Activated CD8-positive, alpha-beta memory T cell treated with anti-CD3 and anti-CD28 coated beads, Interleukin-2, amount 50 U/mL, for 1 hour (primary cell): Measurements from ENCODE around the gene AREG.

Source experiments
- DNase-seq: peaks from one replicate; pipeline ENCODE4 v3.0.0-alpha.2; 2020; ENCODE audit errors: extremely low read depth

AREG gene

DNA sequence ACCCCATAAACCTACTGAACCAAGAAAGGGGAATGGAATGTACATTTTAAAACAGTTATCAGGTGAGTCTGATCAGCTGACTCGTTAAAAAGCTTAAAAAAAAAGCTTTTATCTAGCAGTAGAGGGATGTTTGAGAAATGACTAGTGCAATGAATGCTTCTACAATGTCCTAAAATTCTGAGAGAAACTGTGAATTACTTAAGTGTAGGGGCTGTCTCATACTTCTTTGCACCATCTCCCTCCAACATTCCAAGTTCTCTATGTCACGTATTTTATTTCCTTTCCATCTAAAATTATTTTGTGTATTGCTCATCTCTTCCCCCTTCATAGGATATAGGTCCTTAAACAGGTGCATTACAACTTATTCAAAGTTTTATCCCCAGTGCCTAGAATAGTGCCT lies 11.9 kb upstream of the AREG start:
- no peak for DNase-seq

DNA sequence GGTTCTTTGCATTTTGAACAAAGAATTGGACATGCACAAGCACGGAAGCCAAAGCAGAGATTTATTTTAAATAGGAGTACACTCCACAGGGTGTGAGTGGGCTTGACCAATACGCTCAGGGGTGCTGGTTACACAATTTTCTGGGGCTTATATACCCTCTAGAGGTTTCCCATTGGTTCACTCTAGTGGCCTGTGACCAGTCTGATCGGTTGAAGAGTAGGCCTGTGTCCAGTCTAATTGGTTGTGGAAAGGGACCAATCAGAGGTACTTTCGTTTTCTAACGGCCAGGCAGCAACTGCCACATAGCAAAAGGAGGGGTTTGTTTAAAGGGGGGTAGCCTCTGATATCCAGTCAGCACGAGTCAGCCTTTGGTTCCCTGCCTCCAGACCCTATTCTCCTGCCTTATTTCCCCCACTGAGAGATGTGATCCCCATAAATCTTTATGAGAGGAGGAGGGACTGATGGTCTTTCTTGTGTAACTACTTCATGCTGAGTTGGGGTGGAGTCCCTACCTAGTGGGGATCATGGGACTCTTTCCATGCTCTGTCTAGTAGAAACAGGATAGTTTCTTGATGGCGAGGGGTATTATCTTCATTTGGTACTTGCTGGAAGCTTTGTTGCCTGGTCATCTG lies 11.3 kb upstream of the AREG start:
- no peak for DNase-seq

GRCh38 chr4:74435296-74435695 lies 9.6 kb upstream of the AREG start:
- no peak for DNase-seq

DNA sequence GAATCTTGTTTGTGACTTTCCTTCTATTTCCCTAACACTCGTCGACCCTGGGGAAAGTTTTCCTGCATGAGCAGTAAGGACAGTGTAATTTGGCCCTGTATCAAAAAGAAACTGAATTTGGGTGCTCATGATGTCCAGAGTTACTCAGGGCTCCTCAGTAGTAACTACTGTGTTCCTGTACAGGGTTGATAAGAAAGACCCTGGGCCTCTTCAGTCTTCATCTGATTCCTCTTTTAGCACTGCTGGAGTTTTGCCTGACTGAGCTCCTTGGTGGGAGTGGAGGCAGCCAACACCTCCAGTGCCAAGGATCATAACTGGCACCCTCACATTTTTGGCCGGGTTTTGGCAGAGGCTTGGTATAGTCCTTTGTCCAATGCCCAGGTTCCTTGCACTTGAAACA lies 7.1 kb upstream of the AREG start:
- no peak for DNase-seq

- no peak for DNase-seq
Measured at GRCh38 chr4:74438661-74439060, 6.3 kb upstream of the AREG start.

DNA sequence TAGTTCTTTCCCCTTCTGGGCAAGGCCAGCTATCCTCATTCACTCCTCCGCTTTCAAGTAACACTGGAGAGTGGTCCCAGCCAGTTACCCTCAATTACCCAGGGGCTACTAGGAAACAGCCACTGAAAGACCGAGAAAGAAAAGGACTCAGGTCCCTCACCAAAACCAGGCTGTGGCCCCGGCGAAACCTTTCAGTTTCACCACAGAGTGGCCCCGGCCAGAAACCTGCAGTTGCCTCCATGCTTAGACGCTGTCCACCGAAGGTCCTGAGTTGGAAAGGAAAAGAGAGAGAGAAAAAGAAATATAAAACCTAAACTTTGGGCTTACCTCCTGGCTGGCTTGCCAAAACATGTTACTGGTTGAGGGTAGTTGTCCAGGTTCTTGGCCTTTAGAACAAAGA lies 5.0 kb upstream of the AREG start:
- DNase-seq, result no peak

GRCh38 chr4:74440356-74440755 lies 4.6 kb upstream of the AREG start:
- no peak for DNase-seq

GRCh38 chr4:74441744-74442143 lies 3.2 kb upstream of the AREG start:
- no peak for DNase-seq

DNA sequence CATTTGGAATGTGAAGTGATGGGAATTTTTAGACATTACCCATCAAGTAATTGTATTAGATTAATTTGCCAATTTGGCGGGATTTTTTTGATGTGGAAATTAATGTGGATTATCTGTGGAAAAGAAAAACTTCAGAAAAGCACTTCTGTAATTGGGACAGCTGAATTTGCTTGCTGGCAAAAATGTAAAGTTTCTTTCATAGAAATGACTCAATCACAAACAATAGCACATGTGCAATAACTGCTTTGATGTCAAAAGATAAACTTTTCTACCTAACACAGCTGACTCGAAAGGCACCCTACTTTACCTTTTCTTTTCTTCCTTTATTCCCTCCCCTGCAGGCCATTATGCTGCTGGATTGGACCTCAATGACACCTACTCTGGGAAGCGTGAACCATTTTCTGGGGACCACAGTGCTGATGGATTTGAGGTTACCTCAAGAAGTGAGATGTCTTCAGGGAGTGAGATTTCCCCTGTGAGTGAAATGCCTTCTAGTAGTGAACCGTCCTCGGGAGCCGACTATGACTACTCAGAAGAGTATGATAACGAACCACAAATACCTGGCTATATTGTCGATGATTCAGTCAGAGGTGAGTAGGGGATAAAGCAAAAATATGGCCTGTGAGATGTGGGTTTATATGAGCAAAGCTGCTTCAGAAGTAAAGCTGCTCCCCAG lies 1.4 kb downstream of the AREG start:
- DNase-seq, result no peak

- DNase-seq, result no peak
Measured at GRCh38 chr4:74446896-74447295, 2.0 kb downstream of the AREG start.

DNA sequence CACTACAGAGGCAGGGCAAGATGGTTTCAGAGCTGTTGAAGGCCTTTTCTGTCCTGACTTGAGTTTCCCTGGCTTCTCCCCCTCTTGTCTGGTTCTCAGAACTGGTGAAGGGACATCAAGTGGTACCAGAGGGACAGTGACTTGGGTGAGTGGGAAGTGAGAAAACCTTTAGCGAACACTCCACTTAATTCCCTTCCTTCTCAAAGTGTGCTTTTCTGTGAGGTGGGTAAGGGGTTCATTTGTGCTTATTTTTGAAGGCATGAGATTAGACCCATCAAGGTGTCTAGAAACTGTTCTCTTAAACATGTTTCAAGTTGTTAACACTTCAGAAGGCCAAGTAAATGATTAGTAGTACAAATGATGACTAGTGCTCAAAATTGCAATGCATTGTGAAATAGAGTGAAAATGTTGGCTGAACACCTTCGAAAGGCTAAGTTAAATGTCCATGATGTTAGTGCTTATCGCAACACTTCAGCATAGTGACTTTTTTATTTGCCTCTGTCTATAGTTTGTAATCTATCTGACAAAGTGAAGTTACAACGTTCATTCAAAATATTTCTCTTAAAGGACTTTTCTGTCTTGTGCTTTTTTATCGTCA lies 2.8 kb downstream of the AREG start:
- DNase-seq, result no peak

DNA sequence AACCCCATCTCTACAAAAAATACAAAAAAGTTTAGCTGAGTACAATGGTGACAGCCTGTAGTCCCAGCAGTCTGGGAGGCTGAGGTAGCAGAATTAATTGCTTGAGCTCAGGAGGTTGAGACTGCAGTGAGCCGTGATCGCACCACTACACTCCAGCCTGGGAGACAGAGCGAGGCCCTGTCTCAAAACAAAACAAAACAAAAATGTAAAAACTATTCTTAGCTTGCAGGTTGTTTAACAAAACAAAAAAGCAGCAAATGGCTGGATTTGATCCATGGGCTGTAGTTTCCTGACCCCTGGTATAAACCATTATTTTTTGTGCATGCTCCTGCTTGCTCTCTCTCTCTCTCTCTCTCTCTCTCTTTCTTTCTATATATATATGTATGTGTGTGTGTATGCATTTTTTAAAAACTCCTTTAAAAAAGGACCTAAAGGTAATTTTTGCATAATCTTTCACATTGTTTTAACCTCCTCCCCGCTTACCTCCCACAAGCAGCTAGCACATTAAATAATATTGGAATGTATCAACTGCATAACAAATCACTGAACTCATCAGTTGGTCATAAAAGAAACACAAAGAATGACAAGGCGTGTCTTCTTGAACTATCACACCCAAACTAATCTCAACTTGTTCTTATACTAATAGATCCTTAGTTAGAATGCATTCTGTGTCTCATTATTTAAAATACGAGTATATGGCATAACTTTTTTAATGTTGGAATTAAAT lies 4.8 kb downstream of the AREG start:
- no peak for DNase-seq

DNA sequence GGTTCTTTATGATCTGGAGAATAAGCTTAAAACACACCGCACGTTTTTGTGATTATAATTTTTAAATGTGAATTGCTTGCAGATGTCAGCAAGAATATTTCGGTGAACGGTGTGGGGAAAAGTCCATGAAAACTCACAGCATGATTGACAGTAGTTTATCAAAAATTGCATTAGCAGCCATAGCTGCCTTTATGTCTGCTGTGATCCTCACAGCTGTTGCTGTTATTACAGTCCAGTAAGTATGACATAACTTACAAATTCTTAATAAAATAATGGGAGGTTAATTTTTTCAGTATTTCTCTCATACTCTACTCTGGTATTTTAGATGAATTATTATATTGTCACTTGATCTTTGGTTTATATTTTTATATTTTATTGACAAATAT lies 5.4 kb downstream of the AREG start:
- no peak for DNase-seq

DNA sequence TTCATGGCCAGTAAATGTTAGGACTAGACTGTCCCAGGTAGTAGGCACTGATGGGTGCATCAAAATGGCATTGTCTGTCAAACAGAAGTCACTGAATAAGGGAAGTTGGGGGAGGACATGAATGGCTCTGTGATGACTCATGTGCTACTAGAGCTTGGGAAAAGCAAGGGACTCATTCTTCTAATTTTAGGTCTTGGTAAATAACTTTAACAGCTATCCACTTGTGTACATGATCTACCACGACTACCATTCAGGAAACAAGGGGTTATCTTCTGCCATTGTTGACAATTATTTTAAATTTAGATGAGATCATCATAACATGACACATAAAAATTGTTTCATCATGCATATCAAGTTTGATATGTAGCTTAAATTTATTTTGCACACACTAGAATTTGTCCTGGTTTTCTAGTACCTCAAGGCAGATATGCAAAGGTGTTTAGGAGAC lies 6.3 kb downstream of the AREG start:
- no peak for DNase-seq

DNA sequence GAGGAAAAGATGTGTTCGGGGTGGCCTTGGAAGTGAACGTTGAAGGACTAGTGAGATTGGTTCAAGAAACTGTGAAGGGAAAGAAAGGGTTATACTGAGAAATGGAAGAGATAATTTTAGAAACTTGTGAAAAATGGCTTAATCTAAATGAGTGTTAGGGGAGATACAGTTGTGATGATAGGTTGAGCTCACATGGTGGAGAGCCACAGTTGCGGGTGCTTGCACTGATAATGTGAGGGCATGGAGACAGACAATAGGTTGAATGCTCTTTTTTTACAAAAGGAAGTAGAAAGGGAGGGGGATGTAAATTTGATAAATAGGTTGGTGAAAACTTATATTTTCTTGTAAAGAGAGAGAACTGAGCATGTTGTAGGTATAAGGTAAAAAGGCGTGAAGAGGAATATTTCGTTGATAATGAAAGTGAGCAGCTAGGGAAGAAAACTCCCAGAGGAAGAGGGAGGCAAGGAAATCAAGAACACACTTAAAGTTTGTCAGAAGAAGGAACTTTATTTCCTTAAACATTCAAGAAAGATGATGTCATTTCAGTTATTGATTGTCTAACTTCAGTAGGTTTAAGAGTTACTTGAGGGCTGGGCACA lies 8.2 kb downstream of the AREG start:
- DNase-seq, result no peak

- no peak for DNase-seq
Measured at GRCh38 chr4:74453829-74454742, 9.2 kb downstream of the AREG start.

DNA sequence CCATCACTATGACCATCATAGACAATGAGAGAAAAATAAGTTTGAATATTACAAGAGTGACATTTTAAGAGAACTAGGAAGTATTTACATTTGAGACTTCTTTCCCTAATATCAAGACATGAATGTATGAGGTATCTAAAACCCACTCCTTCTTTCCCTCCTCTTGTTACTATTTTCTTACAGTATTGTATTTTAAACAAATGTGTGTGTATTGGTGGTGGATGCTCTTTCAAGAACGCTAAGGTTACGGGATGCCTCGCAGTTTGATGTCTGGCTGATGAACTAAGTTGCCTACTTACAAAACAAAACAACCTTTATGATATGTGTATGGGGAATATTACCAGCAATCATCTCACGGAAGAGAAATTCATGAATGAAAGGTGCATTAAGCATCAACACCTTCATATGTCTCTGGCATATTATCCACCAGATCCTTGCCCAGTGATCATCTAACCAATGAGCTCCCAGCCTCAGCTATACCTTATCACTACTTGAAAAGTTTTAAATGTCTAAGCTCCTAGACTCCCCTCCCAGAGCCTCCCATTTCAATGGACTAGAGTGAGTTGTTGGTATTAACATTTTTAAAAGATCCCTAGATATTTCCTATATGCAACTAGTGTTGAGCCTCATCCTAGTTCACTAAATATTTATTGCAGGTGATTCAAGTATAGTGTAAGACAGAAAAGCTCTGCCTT lies 10.6 kb downstream of the AREG start:
- no peak for DNase-seq

DNA sequence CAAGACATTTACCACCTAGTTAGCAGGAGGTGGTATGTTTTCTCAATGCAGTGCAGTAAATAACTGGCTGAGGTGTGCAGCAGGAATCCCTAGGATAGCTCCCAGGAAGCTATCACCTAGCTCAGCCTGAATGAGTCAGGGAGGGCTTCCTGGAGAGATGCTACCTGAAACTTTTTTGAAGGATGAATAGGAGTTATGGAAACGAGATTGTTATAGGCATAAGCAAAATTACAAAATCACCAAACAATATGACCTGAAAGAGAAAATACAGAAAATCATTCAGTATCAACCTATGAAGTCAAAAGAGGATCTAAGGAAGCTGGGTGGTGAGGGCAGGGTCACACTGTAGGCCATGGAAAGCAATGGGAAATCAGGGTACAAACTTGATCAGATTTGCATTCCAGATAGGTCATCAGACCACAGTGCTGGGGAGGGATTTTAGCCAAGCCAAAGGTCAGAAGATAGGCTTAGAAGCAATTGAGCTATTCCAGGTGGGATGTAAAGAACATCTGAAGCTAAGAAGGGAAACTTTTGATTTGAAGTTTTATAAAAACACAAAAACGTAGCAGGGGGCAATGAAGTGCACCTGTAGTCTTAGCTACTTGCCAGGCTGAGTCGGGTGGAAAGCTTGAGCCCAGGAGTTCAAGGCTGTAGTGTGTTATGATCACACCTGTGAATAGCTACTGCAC lies 11.3 kb downstream of the AREG start:
- no peak for DNase-seq

GRCh38 chr4:74456849-74457395 lies 12.0 kb downstream of the AREG start:
- DNase-seq, result no peak

- DNase-seq, result no peak
Measured at GRCh38 chr4:74460833-74461232, 15.9 kb downstream of the AREG start.
